HG03175 (cell line): ENCODE results near the gene TSPAN9.

Experiments used
- ATAC-seq: cut with Tn5 transposase; IDR thresholded peaks from one replicate; pipeline ENCODE4 v1.9.1; 2021; ENCODE audit warnings: mild to moderate bottlenecking, moderate library complexity; ENCODE audit not compliant: unreplicated experiment

The TSPAN9 gene

DNA sequence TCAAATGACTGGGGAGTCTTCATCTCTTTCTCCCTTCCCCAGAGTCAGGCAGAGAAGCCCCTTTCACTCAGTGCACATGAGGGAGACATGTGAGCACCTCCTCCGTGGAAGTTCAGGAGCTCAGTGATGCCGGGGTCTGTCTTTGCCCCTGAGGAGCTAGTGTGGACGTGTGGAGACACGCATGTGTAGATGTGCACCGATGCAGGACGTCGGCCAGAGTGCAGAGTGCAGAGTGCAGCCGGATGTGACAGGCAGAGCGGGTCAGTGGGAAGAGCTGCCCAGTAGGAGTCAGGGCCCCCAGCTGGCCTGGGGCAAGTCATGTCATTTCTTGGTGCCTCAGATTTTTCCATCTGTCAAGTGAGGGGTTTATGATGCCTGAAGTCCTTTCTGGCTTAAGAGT is 20.7 kb downstream of the TSPAN9 start:
- ATAC-seq = no peak

DNA sequence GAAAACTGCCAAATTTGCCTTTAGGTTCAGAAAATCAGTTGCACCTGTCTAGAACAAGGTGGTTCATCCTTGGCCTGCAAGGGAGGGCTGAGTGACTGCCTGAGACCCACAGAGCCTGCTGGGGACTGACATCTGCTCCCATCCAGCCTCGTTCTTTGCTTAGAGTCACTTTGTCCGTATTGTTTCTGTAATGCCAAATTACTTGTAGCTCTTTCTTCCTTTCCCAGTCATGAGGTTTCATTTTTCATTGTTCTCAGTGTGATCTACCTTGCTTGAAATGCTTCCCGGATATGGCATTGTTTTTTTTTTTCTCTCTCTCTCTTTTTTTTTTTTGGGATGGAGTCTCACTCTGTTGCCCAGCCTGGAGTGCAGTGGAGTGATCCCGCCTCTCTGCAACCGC is 21.3 kb downstream of the TSPAN9 start:
- ATAC-seq = no peak

DNA sequence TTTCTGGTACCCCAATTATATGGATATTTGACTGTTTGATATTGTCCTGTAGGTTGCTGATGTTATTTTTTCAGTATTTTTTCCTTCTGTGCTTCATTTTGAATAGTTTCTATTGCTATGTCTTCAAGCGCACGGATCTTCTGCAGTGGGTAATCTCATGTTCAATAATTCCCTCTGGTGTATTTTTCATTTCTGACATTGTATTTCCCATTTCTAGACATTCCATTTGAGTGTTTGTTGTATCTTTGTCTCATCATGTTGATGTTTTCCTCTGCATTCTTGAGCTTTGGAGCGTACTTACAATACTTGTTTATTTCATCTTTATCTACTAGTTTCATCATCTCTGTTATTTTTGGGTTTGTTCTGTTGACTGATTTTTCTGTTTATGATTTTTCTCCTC is 22.0 kb downstream of the TSPAN9 start:
- no peak for ATAC-seq

DNA sequence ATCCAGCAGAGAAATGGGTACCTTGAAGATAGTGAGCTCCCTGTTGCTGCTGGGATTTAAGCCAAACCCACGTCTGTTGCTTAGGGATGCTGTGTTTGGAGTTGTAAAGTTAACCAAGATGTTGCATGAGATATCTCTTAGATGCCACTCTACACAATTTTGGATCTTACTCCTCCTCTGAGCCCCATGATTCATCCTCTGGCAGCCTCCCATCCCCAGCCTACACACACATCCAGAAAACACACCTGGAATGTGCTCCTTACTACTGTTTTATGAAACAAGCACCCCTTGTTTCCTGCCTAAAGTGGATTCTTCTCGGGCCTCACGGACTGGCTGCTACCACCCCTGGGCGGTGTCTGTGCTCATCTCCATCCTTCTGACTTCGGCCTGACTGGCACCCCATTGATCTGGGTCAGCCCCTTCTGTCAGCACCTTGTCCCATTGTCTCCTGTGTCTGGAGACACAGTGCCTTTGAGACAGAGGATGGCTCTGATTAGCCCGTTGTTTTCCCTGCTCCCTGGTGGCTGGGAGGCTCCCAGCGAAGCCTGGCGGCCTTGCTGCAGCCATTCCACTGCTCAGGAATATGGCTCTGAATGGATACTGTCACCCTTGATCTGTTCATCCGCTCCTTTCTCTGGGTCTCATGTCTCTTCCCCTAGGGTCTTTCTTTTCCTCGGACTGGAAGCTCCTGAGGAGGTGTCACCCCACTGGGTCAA is 24.3 kb downstream of the TSPAN9 start:
- ATAC-seq = no peak

DNA sequence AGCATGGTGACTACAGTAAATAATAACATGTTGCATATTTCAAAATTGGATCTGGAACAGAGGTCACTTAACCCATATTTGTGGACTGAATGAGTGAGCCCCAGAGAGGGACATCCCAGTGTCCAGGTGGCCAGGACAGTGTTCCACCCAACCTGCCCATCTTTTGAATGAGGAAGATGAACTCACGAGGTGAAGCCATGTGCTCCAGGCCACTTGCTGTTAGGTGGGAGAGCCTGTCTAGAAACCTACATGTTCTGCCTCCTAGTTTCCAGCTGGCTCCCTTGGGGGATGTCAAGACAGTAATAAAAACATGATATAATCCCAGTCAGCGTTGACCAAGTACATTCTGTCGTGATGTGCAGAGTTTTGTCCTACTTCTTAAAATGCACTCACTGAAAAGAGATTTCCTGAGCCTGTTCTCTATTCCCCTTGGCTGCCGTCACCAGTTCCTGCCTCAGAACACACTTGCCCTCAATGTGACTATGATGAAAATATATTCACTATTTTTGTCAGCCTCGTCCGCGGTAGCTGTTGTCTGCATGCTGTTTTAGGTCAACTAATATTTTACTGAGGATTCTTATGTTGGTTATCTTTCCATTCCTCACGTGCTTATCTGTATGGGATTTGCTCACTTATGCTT is 25.7 kb downstream of the TSPAN9 start:
- no peak for ATAC-seq

DNA sequence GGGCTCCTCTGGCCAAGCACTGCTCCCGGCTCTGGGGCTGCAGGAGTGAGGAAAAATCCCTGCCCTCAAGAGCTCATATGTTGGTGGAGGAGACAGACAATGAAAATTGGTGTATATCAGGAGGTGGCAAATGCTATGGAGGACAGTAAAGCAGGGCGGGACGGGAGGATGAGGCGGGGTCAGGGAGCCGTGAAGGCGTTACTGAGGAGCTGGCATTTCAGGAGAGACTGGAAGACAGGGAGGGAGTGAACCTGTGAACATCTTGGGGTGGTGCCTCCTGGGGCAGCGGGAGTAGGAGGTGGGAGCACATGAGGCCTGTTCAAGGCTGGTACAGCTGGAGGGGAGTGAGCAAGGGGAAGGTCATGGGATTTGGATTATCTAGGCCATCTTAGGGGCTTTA is 26.6 kb downstream of the TSPAN9 start:
- no peak for ATAC-seq

DNA sequence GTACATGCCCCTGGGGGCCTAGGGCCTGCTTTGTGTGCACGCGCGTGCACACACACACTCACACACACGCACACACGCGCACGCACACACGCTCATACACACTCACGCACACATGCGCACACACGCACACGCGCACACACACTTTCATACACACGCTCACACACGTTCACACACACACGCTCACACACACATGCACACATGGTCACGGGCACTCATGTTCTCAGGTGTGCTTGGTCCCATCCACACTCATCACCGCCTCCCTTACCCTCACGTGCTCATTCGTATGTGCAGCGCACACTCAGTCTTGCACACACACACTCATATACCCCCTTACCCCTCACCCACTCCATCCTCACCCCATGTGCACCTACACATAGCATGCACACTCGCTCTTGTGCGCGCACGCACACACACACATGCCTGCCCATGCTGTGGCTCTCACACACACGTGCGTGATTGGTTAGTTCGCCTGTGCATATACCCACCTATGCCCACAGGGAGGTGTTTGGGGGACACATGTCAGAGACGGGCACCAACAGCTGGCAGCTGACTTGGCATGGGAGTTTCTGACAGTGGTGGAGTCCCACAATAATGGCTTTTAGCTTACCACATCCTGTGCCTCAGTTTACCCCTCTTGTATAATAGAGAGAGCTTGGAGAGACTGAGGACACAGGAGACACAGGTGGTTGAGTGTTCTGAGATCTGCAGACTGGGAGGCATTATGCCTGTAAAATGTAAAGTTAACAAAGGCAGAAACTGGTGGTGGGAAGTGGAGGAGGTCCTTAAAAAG is 28.7 kb downstream of the TSPAN9 start:
- ATAC-seq = no peak

DNA sequence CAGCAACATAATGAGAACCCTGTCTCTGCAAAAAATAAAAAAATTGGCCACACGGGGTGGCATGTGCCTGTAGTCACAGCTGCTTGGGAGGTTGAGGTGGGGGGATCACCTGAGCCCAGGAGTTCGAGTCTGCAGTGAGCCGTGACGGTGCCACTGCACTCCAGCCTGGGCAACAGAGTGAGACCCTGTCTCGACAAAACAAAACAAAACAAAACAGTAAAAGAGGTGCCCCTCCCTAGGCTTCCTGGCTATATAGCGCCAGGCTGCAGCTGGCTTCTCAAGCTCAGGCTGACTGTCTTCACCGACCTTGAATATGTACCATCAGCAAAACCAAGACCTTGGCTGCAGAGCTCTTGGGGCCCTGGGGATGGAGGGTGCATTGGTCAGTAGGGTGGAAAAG is 29.4 kb downstream of the TSPAN9 start:
- no peak for ATAC-seq

DNA sequence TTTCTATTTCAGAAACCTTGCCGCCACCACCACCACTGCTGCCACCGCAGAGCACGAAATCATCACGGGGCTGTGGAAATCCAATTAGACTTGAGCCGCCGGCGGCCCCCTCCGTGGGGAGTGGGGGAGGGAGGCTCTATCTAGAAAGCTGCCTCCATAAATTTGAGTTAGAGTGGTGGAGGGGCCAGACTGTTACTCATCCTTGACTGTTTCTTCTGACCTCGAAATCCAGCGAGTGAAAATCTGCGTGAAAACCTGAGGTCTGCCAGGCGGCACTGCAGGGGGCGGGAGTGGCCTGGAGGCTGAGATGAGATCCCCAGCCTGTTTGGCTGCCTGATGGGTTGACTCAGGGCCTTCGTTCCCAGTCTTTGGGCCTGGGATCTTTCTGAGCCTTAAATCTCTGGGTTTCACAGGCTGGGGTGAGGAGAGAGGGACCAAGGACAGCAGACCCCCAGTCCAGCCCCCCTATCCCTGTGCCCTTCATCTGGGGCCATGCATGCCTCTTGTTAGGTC is 29.9 kb downstream of the TSPAN9 start:
- no peak for ATAC-seq

DNA sequence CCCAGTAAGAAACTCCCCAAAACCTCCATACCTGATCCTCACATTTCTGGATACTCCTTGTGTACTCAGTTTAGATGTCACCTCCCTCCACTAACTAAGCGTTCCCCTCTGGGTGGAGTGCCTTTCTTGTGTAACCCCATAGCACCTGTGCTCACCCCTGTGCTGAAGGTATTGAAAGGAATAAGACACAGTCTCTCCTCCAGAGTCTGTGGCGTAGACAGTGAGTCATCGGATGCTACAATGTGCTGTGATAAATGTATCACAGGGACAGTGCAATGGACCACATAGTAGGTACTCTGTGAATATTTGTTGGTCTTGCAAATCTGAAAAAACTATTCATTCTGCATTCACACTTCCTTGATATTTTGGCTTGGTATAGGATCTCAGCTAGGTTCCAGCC is 30.8 kb downstream of the TSPAN9 start:
- ATAC-seq = no peak

DNA sequence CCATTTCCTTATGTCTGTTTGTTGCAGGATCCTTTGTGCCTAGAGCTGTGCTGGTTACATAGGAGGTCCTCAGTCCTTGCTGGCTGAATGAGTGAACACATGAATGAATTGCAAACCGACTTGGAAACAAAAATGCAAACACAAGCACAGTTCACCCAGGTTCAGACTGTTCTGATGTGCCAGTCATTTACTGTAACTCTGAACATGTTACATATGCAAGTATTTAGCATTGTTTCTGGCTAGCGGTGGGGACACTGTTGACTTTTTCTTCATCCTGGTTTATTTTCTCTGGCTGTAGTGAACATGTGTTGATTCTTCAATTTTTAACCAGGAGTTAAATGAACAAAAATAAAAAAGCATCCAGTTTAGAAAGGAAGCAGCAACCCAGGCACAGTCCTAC is 33.4 kb downstream of the TSPAN9 start:
- no peak for ATAC-seq

DNA sequence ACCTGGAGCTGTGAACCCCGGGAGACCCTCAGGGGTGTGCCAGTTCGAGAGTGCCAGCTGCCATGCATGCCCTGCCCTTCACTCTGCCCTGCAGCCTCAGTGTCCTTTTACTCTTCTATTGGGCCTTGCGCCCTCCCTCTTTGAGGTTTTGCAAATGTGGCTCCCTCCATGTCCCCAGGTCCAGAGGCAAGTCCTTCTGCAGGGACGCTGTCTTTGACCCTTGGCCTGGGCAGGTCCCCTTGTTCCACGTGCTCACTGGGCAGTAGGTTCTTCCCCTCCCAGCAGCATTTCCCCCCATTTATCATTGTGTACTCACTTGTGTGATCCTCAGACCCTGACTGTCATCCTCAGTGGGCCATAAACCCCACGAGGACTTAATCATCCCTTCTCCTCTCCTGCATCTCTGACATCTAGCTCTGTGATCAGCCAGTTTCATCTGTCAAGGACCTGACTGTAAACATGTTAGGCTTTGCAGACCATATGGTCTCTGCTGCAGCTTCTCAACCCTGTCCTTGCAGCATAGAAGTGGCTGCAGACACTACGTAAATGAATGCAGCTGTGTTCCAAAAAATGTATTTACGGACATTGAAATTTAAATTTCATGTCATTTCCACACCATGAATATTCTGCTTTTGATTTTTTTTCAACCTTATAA is 36.6 kb downstream of the TSPAN9 start:
- no peak for ATAC-seq

DNA sequence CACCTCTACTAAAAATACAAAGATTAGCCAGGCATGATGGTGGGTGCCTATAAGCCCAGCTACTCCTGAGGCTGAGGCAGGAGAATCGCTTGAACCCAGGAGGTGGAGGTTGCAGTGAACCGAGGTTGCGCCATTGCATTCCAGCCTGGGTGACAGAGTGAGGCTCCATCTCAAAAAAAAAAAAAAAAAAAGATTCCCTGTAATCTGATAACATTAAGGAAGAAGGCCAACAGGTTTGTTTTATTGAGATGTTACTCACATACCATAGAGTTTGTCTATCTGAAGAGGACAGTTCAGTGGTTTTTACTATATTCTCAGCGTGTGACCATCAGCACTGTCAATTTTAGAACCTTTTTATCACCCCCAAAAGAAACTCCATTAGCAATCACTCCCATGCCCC is 37.5 kb downstream of the TSPAN9 start:
- ATAC-seq = no peak

DNA sequence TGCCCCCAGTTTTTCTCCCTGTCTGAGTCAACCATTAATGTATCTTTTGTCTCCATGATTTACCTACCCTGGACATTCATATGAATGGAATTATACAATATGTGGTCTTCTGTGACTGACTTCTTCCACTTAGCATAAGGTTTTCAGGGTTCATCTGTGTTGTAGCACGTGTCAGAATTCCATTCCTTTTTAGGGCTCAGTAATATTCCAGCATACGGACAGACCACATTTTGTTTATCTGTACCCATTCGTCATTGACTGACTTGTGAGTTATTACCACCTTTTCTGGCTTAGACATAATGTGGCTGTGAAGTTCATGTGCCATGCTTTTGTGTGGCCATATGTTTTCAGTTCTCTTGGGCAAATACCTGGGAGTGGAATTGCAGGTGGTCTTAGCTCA is 37.9 kb downstream of the TSPAN9 start:
- ATAC-seq = no peak

DNA sequence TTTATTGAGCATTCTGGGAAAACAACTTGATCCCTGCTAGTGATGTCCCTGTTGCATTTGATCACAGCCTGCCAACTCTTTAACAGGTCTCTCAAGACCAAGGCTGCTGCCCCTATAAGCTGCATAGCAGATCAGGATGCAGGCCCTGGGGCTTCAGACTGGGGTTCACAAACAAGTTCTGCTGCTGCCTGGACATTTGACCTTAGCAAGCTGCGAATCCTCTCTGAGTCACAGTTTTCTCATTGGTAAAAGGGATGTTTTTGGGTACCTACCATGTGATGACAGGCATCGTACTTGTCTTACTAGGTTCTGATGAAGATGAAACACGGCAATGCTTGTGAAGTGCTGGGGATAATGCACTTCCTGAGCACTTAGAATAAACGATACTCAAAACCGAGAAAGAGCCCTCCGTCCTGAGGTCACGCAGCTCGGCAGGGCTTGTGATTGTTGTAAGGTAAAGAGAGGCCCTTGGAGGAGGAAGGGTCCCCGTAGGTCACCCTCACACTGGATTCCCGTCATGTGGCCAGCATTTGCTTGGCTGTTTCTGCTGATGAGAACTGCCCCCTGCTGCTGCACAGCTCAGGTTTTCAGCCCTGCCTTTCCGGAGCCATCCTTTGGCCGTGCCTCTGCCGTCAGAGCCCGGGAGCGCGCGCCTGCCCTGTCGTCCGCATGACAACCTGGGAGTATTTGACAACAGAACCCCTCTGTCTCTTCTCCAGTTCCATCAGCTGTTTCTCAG is 39.1 kb downstream of the TSPAN9 start:
- no peak for ATAC-seq

DNA sequence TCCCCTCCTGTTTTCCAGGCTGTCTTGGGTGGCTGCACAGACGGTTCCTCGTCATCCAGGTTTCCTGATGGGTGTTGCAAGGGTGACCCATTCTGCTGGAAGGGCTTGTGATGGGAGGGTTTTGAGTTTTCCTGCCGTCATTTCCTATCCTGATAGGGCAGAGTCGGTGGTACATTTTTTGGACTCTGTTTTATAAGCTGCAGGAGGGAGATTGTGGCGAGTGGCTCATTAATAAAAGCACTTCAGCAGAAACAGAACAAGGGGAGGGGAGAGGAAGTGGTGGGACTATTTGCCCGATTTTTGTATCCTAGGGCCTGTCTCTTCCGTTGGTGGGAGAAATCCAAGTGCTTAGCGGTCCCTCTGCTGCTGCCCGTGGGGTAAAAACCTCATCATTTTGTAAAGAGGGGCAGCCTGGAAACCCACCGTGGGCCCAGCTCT is 40.0 kb downstream of the TSPAN9 start:
- ATAC-seq = no peak

DNA sequence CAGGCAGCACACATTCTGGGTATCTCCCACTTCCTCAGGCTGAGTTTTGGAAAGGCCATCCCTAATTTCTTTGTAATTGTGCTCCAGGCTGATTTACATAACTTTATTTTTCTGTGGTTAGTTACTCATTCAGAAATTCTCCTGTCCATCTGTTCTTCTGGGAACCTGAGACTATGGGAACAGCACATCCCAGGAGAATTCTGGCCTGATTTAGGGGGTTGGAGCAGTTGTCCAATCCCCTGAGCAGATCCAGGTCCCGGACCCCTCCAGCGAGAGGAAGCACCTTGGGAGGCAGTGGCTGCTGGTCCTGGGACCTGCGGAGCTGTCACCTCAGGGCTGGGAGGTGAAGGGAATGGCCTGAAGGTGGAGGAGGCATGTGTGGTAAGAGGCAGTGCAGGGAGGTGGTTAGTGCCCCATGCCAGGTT is 40.4 kb downstream of the TSPAN9 start:
- no peak for ATAC-seq

DNA sequence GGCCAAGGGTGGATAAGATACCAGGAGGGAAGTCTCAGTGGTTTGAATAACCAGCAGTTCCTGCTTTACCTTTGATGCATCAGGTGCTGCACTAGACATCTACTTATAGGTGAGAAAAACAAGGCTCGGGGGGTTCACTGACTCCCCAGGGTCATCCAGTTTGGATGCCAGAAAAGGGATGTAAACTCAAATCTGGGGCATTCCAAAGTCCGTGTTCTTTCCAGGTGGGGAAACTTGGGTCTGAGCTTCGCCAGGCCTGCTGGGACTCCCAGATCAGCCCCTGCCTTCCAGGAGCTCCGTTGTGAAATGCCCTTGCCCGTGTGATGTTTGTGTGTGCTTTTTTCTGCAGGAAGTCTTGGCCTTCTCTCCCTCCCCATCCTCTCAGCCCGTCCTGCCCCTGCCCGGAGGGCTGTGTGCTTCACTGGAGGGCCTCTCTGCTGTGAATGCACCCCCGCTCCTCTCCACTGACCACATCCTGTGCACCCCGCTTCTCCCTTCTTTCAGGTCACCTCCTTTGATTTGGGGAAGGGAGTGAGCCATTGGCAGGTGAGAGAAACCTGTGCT is 42.1 kb downstream of the TSPAN9 start:
- no peak for ATAC-seq

DNA sequence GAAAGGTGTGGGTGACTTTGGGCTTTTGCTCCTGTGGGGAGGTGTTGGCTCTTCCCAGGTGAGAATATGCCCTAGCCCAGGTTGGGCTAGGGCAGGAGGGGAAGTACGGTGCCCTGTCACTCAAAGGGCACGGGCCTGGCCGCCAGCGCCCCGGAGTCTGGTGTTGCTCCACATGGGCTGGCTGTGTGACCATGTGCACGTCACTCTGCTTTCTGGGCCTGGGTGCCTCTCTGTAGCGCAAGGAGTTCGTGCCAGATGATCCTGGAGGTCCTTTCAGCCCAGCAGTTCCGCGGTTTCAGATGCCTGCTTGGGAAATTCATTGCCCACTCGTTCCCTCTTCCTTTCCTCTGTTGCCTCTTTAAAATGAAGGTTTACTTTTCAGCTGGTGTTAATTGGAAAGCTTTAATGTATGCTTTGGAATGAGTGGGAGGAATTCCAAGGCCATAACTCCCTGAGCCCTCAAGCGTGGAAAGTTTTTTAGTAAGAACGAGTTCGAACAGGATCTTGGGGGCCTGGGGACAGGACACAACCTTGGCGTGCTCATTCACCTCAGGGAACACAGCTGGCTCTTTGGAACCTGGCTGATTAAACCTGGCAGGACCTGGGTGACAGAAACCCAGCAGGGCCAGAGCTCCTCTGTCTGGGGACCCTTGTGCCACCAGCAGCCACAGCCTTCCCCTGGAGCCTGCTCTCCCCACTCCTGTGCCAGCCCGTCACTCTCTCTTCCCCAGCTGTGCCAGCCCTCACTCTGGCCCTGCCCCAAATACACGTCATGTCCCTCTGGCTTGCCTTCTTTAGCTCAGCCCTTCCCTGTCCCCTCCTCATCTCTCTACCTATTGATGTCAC is 42.8 kb downstream of the TSPAN9 start:
- ATAC-seq = no peak
